BJ (cell line): ENCODE results near the gene THSD1. TPM values are rescaled to one million over a fixed set of nuclear protein-coding genes. Genes with fewer than 3 reads are reported as not detected.
A peak's percentile ranks its signal among the peaks of the same experiment; 100 is the strongest.

Experiments used
- CTCF ChIA-PET: fragments of 350-600 bp; formaldehyde crosslinking; extraction: SDS; loops from one replicate; lab custom pipeline; 2021; ENCODE audit warnings: antibody characterized with exemption, inconsistent platforms; lab: Yijun Ruan, JAX
- POLR2A ChIA-PET: fragments of 300-600 bp; sonication (Branson Sonifier 250); formaldehyde crosslinking; extraction: SDS; loops from one replicate; lab custom pipeline; 2021; ENCODE audit warnings: antibody characterized with exemption; lab: Charles Lee
- DNase-seq: peaks from one replicate; pipeline ENCODE4 v3.0.0-alpha.2; 2011; ENCODE audit warnings: low read depth
- H3K27me3 ChIP-seq: 2 replicates; pipeline ENCODE4 v1.6.0; 2011; ENCODE audit warnings: low read length; ENCODE audit not compliant: control insufficient read depth, insufficient read depth
- H3K36me3 ChIP-seq: 2 replicates; pipeline ENCODE4 v1.5.1; 2011; ENCODE audit warnings: low read length; ENCODE audit not compliant: control insufficient read depth, insufficient read depth
- H3K4me3 ChIP-seq: 2 replicates; pipeline ENCODE4 v1.5.1; 2011; ENCODE audit warnings: low read depth, mild to moderate bottlenecking, control low read depth, low read length
- polyA plus RNA-seq: library from polyadenylated mRNA; depleted of rRNA; stranded (reverse); fragments of >200 nt; gene quantifications from 2 replicates; pipeline ENCODE4 v1.2.3, GENCODE V29; 2011
- TF ChIP-seq, protein P1 (sequence below): IDR thresholded peaks from 2 replicates; pipeline ENCODE4 v1.5.1; 2011; ENCODE audit warnings: low read depth, mild to moderate bottlenecking, control low read depth, inconsistent platforms, low read length, moderate library complexity; ENCODE audit not compliant: insufficient read depth

Gene THSD1
- polyA plus RNA-seq, 1 experiment = 4.5 TPM

DNA sequence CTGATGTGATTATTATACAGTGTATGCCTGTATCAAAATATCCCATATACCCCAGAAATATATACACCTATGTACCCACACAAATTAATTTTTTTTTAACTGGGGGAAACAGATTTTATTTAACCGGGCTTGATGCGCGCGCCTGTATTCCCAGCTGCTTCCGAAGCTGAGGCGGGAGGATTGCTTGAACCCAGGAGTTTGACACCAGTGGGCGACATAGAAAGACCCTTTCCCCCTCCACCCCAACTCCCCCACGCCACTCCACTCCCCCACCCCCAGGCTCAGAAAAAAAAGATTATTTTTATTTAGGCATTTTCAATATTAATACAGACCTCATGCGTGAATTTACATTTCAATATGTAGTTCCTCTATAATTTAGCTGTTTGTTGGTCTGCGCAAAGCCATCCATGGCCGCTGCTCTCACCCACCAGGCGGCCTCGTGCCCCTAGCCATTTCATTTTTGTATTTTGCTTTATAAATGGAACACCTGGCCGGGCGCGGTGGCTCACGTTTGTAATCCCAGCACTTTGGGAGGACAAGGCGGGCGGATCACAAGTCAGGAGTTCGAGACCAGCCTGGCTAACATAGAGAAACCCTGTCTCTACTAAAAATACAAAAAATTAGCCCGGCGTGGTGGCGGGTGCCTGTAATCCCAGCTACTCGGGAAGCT, 45.3 kb upstream of the THSD1 start:
- POLR2A ChIA-PET = no interaction called here

DNA sequence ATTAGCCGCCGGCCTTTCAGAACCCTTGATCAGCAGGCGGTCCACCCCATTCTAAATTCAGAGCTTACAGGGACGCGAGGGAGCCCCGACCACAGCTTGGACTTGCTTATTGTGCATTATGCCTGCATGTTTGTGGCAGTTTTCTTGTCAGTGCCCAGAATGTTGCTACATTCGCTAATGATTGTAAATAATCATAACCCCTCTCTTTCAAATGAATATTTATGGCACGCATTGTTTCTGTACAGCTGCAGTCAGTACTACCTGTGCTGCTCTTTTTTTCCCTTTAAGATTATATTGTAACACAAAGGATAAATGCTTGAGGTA, 44.8 kb upstream of the THSD1 start:
- CTCF ChIA-PET = interaction anchor here (0.6 to 3.9 kb wide), 37 partner anchors 9 to 557 kb away, joined by 3 to 56 read pairs (median 4); partner anchors contain the start of genes SUGT1 and THSD1
- POLR2A ChIA-PET = no interaction called here
- DNase-seq = no peak
- no peak overlapping the region for H3K4me3 ChIP-seq
- H3K36me3 ChIP-seq = no peaks in the 10 kb centered on the region
- H3K27me3 ChIP-seq = no peaks in the 10 kb centered on the region
- TF ChIP-seq, protein P1, sequence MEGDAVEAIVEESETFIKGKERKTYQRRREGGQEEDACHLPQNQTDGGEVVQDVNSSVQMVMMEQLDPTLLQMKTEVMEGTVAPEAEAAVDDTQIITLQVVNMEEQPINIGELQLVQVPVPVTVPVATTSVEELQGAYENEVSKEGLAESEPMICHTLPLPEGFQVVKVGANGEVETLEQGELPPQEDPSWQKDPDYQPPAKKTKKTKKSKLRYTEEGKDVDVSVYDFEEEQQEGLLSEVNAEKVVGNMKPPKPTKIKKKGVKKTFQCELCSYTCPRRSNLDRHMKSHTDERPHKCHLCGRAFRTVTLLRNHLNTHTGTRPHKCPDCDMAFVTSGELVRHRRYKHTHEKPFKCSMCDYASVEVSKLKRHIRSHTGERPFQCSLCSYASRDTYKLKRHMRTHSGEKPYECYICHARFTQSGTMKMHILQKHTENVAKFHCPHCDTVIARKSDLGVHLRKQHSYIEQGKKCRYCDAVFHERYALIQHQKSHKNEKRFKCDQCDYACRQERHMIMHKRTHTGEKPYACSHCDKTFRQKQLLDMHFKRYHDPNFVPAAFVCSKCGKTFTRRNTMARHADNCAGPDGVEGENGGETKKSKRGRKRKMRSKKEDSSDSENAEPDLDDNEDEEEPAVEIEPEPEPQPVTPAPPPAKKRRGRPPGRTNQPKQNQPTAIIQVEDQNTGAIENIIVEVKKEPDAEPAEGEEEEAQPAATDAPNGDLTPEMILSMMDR = no peak

More for the DNA sequence above, 45.3 kb upstream of the THSD1 start:
- no peaks in the 10 kb centered on the region for H3K36me3 ChIP-seq
- H3K4me3 ChIP-seq = no peak overlapping the region
- no peak for DNase-seq
- TF ChIP-seq, protein P1 = no peak
- H3K27me3 ChIP-seq = no peaks in the 10 kb centered on the region
- CTCF ChIA-PET = interaction anchor here (0.6 to 3.9 kb wide), 36 partner anchors 8 to 558 kb away, joined by 3 to 56 read pairs (median 4); partner anchors contain the start of genes SUGT1 and THSD1

DNA sequence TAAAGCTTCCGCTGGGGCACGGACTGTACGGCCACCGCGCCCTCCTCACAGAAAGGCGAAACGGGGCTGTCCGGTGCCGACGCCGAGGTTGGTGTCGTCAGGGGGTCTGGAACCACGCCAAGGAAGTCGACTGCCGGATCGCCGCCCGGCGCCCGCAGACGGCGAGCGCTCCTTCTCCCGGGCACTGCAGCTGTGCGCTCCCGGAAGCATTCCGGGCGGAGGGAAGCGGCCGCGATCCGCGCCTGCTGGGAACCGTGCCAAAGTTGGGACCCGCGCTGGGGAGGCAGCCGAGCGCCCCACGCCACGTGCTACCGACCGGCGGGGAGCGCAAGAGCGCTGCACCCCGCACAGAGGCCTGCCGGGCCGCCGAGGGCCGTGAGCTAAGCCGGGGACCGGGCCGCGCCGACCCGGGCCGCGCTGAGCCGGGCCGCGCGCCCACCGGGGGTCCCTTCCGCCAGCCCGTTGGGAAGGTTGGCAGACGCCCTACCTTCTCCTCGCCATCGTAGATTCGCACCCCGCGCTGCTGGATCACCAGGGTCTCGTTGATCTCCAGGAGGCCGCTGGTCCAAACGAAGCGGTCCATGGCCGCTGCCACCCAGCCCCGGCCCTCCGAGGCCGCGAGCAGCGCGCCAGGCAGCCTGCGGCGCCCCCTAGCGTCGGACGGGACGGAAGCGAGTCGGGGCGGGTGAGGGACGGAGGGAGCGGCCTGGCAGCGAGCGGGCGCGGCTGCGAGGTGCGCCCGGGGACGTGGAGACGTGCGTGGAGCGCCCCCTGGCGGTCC, 44.2 kb upstream of the THSD1 start, which contains the start of gene VPS36:
TSS of gene VPS36 (minus strand) at position 623 of the 781 bp plus-strand sequence. CDS start at position 583, 40 bp downstream.
- Histone ChIP-seq H3K36me3 (no peaks in the 10 kb centered on the region), H3K4me3 (peak within 1 kb of the TSS; percentile 67), H3K27me3 (no peaks in the 10 kb centered on the region)
- ChIA-PET POLR2A (no interaction called here), CTCF (interaction anchor here (0.6 to 3.9 kb wide), 48 partner anchors 9 to 555 kb away, joined by 3 to 56 read pairs (median 4); partner anchors contain the start of genes ALG11, SUGT1 and THSD1)
- peak; percentile 46 for DNase-seq
- TF ChIP-seq, protein P1 = peak; percentile 80

DNA sequence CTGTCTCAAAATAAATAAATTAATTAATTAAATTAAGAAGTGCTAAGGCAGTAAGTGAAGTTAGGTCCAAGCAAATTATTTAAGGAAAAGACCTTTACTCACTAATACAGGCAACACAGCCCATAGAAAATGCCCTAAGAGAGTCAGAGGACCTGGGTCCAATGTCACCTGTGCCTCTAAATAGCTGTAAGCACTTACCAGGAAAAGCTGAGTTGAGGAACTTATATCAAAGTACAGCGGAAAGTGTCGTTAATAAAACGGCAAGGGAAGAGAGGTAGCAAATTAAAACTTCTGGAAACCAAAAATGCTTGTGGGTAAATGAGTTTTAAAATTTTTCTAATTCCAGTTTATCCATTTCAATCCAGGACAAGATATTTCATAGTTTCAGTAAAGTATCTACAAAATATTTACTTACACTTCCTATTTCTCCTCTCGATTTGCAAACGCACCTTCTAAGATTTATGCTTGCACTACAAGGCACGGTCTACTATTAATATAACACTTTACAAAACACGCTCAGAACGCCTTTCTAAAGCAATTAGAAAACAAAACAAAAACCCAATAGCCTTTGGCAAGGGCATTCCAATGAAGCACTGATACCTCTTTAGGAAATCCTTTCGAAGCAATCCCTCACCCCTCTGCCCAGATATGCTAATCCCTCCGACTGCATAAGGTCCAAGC, 43.5 kb upstream of the THSD1 start:
- CTCF ChIA-PET = interaction anchor here (0.6 to 3.9 kb wide), 27 partner anchors 9 to 547 kb away, joined by 3 to 56 read pairs (median 6); partner anchors contain the start of gene ALG11
- DNase-seq = no peak
- Histone ChIP-seq H3K4me3 (peak overlapping the region; percentile 67), H3K27me3 (no peaks in the 10 kb centered on the region), H3K36me3 (no peaks in the 10 kb centered on the region)
- TF ChIP-seq, protein P1 = no peak
- POLR2A ChIA-PET = no interaction called here
